Left ventricle myocardium inferior (tissue), 1 donor: ENCODE data around the gene PTPRCAP. TPM values are rescaled to one million over a fixed set of nuclear protein-coding genes. Genes with fewer than 3 reads are reported as not detected.

Experiments
- DNase-seq: peaks from one replicate; pipeline ENCODE4 v3.0.0-alpha.2; 2020
- H3K27ac ChIP-seq: fragments of 200-600 bp; replicated peaks from 2 replicates; pipeline ENCODE4 v1.8.0; 2021
- H3K27me3 ChIP-seq: fragments of 200-600 bp; 2 replicates; pipeline ENCODE4 v1.8.0; 2021; ENCODE audit warnings: low read depth
- H3K36me3 ChIP-seq: fragments of 200-600 bp; 2 replicates; pipeline ENCODE4 v1.8.0; 2021
- H3K4me1 ChIP-seq: fragments of 200-600 bp; 2 replicates; pipeline ENCODE4 v1.8.0; 2021
- H3K4me3 ChIP-seq: fragments of 200-600 bp; 2 replicates; pipeline ENCODE4 v1.8.0; 2021; ENCODE audit warnings: mild to moderate bottlenecking, moderate library complexity
- H3K9me3 ChIP-seq: fragments of 200-600 bp; replicated peaks from 2 replicates; pipeline ENCODE4 v1.8.0; 2021
- intact Hi-C: fragments of 100-400 bp; cut with micrococcal nuclease; formaldehyde crosslinking; loops from one replicate; pipeline ENCODE4 v1.11.0; 2022
- total RNA-seq: library from RNA; stranded (reverse); fragmentation: NEBNext Ultra II Directional; extraction: Animal tissue kit (Norgen Biotek cat#: 25700); gene quantifications from one replicate; pipeline ENCODE4 v1.2.1, GENCODE V29; 2021
- TF ChIP-seq, protein P1 (sequence below): fragments of 200-600 bp; IDR thresholded peaks from 2 replicates; pipeline ENCODE4 v1.8.0; 2021; ENCODE audit warnings: antibody characterized with exemption, mild to moderate bottlenecking, borderline replicate concordance
- donor health status: DM: no; HTN: yes; CAD: no; lungs with severe emphysema.

The PTPRCAP gene
- total RNA-seq, 1 donor from 2014 or later, result 0.60 TPM

DNA sequence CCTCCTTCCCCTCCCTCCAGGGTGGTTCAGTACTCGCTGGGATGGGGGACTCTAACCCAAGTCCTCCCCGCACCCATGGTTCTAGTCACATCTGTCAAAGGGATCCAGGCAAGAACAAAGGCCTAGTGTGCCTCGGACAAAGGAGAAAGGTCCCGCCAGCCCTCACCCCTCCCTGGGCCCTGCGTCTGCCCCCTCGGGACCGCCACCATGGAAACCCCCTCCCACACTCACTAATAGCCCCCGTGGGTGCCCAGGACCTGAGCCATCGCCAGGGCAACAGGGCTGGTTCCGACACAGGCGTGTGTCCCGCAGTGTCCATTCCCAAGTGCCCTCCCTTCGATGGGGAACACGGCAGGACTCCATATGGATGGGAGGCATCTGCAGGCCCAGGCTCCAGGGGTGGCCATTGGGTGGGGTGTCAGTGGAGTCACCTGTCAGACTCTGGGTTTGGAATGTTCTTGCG, 27.1 kb downstream of the PTPRCAP start:
- Histone ChIP-seq H3K27ac (no peak overlapping the region), H3K4me1 (peaks cover 14% of the 10 kb centered on the region)
- intact Hi-C loops, result no loop called here

DNA sequence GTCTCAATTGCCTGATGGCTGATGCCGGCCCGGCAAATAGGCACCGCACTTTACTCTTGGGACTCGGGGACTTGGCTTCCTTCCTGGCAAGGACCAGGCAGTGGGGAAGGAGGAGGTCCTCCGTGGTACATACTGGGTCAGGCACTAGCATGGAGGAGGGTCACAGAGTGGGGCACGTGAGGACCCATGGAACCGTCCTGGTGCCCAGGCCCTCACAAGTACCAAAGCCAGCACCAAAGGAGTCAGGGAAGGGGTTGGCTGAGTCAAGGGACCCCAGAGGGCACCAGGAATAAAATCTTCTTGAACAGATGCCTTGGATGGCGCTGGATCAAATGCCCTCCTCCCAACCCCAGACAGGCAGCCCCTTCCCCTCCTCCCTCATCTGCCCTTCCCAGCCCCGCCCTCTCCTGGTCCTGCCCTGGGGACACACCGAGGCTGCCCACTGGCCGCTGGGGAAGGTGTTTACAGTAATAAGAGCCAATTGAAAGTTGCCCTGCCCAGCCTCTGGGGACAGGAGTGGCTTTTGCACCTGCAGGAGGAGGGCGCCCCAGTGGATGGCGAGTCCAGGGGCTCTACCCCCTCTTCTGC, 27.6 kb downstream of the PTPRCAP start:
- intact Hi-C loops, result no loop called here
- H3K27me3 ChIP-seq, result peaks cover 73% of the 10 kb centered on the region
- no peaks in the 10 kb centered on the region for H3K9me3 ChIP-seq
- no peak overlapping the region for H3K27ac ChIP-seq
- DNase-seq, result no peak
- peaks cover 9% of the 10 kb centered on the region for H3K4me1 ChIP-seq
- TF ChIP-seq, protein P1, sequence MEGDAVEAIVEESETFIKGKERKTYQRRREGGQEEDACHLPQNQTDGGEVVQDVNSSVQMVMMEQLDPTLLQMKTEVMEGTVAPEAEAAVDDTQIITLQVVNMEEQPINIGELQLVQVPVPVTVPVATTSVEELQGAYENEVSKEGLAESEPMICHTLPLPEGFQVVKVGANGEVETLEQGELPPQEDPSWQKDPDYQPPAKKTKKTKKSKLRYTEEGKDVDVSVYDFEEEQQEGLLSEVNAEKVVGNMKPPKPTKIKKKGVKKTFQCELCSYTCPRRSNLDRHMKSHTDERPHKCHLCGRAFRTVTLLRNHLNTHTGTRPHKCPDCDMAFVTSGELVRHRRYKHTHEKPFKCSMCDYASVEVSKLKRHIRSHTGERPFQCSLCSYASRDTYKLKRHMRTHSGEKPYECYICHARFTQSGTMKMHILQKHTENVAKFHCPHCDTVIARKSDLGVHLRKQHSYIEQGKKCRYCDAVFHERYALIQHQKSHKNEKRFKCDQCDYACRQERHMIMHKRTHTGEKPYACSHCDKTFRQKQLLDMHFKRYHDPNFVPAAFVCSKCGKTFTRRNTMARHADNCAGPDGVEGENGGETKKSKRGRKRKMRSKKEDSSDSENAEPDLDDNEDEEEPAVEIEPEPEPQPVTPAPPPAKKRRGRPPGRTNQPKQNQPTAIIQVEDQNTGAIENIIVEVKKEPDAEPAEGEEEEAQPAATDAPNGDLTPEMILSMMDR, result no peak
- H3K36me3 ChIP-seq, result no peaks in the 10 kb centered on the region
- no peak overlapping the region for H3K4me3 ChIP-seq

More for the DNA sequence above, 27.1 kb downstream of the PTPRCAP start:
- Histone ChIP-seq H3K36me3 (no peaks in the 10 kb centered on the region), H3K4me3 (no peak overlapping the region), H3K27me3 (peaks cover 73% of the 10 kb centered on the region), H3K9me3 (no peaks in the 10 kb centered on the region)
- TF ChIP-seq, protein P1, result no peak
- DNase-seq, result no peak

DNA sequence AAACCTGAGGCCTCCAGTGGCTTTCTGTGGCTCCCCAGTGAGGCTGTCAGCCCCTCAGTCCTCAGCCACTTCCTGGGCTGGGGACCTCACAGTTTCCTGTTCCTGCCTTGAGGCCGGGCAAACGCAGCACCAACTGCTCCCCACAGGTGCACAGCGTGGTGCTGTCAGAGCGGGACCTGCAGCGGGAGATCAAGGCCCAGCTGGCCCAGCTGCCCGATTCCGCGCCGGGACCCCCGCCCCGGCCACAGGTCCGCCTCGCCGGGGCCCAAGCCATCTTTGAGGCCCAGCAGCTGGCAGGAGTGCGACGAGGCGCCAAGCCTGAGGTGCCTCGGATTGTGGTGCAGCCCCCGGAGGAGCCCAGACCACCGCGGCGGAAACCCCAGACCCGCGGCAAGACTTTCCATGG, 28.2 kb downstream of the PTPRCAP start:
- DNase-seq, result no peak
- Histone ChIP-seq H3K4me3 (no peak overlapping the region), H3K4me1 (peaks cover 8% of the 10 kb centered on the region), H3K36me3 (no peaks in the 10 kb centered on the region), H3K27ac (no peak overlapping the region), H3K27me3 (peaks cover 68% of the 10 kb centered on the region), H3K9me3 (no peaks in the 10 kb centered on the region)
- TF ChIP-seq, protein P1, result no peak
- intact Hi-C loops, result no loop called here

DNA sequence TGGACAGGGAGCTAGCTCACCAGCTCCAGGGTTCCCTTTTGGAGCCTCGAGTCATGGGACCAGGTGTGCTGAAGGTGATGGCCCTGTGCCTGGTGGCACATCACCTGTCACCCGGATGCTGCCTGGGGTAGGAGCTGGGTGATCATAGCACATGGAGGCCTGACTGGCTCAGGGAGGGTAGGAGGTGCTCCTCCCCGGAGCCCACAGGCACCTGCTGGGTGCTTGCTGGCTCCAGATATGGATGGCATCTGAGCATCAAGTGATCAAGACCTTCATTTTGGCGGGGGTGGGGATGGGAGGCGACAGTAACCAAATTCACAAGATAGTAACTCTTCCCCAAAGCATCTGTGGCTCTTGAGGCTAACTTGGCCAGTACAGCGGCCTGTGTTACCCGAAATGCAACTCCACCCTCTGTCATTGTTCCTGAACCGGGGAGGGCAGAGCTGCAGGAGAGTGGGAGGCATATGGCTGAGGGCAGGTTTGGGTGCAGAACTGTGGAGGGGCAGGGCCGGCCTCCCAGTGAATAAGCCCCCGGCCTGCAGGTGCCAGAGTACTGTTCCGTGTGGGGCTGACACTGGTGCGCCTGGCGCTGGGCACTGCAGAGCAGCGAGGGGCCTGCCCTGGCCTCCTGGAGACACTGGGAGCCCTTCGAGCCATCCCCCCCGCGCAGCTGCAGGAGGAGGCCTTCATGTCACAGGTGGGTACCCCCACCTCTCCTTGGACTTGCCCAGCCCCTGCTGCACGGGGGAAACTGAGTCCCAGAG, 28.9 kb downstream of the PTPRCAP start:
- no peak overlapping the region for H3K27ac ChIP-seq
- peaks cover 62% of the 10 kb centered on the region for H3K27me3 ChIP-seq
- H3K4me3 ChIP-seq, result no peak overlapping the region
- DNase-seq, result no peak
- TF ChIP-seq, protein P1, result no peak
- H3K36me3 ChIP-seq, result no peaks in the 10 kb centered on the region
- peaks cover 9% of the 10 kb centered on the region for H3K4me1 ChIP-seq
- no peaks in the 10 kb centered on the region for H3K9me3 ChIP-seq
- intact Hi-C loops, result no loop called here

DNA sequence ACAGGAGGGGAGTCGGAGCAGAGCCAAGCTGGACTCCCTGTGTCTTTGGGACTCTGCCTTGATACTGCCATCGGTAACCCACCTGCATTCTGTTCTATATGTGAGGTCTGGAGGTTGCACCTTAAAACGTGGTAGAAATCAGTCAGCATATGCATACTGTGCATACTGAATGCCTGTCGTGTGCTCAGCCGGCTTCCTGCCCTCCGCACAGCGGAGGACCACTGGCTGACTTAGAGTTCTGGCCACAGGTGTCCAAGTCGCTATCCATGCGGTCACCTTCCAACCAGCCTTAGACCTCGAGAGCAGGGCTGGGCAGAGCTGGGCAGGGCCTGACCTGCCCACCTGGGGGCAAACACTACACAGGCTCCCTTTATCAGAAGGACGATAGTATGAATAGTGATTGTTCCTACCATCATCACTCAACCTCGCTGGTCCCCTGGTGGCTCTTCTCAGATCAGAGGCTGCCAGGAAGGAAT, 29.8 kb downstream of the PTPRCAP start:
- no peaks in the 10 kb centered on the region for H3K9me3 ChIP-seq
- TF ChIP-seq, protein P1, result no peak
- no peaks in the 10 kb centered on the region for H3K36me3 ChIP-seq
- H3K4me1 ChIP-seq, result peaks cover 16% of the 10 kb centered on the region
- H3K4me3 ChIP-seq, result no peak overlapping the region
- H3K27ac ChIP-seq, result no peak overlapping the region
- no peak for DNase-seq
- H3K27me3 ChIP-seq, result peaks cover 53% of the 10 kb centered on the region
- intact Hi-C loops, result no loop called here
